GM18858 (cell line): ENCODE data around the gene WTAP.
A peak's percentile ranks its signal among the peaks of the same experiment; 100 is the strongest.
"Not testable (repeated sequence)": the region's sequence is repeated elsewhere in the genome, so short reads cannot be mapped to it uniquely, and the experiment has no call there.

Source experiments
- ATAC-seq: cut with Tn5 transposase; IDR thresholded peaks from one replicate; pipeline ENCODE4 v1.9.1; 2021; ENCODE audit not compliant: unreplicated experiment

Gene WTAP

GRCh38 chr6:159760602-159761057, 33.3 kb downstream of the WTAP start:
- no peak for ATAC-seq

DNA sequence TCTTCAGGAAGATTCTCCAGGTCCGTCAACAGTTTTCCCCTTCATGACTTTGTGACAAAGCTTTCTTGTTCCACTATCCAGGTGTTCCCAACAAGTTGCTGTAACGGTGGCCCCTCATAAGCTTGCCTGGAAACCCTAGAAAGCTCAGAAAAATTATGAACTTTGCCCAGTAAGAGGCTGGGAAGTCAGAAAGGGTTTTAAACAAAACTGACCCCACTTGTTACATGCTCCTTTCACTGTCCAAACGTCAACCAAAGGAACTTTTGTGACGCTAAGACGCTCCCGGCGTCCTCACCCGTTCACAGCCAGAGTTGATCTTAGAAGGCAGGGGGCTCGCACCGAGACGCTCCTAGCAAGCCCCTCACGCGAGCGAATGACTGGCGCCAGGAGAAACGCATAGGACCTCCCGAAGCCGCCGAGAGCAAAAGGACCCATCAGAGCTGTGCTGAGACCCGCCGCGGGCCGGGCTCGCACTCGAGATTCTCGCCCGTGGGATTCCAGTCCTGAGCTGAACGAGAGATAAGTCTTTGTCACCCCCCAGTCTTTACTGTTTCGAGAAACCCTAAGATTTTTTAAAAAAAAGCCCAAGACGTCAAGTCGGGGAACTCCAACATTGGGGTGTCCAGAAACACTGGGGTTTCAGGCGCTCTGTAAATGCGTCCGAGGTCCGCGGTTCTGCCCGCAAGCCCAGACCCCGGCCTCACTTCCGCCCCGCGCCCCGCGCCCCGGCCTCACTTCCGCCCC, 34.0 kb downstream of the WTAP start:
- ATAC-seq = peak; percentile 0

DNA sequence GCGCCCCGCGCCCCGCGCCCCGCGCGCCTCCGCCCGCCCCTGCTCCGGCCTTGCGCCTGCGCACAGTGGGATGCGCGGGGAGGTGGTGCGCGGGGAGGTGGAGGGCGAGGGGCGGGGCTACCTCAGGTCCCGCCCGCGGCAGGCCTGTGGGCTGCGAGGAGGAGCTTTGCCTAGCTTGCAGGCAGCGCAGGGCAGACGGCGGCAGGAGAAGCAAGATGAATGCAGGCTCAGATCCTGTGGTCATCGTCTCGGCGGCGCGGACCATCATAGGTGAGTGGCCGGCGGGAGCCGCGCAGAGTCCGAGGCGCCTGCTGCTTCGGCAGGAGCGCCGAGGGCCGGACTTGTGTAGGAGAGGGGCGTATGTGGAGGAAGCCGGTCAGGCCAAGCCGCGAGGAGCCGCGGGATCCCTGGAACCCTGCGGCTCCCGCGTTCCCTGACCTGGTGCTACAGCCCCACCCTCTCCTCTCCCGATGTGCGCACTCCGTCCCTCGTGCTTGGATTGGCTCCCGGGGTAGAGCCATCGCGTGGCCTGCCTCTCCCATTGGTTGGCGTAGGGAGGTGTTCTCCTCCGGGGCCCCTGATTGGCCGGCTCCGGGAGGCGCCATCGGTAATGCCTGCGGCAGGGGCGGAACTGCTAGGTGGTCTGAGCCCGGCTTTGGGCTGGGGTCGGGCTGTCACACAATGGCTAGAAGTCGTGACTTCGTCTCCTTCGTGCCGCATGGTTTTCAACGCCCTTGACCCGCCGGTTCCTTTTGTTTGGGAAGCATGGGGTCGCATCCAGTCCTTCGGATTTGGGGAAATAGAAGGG, 34.8 kb downstream of the WTAP start, which contains the start of gene ACAT2:
Gene ACAT2 (plus strand): TSS at position 173 of the 808 bp plus-strand sequence. CDS start 43 bp downstream, at position 216.
- ATAC-seq = peak; percentile 97

DNA sequence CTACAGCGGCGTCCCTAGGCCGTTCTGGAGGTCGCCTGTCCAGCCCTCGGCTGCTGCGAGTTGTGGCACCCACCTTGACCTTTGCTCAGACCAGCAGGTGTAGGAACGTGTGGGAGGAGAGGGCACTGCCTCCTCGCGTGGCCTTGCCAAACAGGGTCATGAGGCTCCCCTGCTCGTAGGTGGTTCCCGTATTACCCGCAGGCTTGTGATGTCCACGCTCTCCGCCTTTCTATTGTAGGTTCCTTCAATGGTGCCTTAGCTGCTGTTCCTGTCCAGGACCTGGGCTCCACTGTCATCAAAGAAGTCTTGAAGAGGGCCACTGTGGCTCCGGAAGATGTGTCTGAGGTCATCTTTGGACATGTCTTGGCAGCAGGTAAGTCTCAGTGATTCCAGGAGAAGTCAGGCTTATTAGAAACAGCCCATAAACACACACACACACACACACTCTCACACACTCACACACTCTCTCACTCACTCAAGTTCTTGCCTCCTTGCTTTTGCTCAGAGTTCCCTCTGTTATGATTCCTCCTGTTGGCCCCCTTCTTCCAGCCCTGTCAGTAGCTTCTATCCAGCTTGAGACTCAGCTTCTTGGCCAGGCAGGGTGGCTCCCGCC, 35.5 kb downstream of the WTAP start:
- no peak for ATAC-seq

DNA sequence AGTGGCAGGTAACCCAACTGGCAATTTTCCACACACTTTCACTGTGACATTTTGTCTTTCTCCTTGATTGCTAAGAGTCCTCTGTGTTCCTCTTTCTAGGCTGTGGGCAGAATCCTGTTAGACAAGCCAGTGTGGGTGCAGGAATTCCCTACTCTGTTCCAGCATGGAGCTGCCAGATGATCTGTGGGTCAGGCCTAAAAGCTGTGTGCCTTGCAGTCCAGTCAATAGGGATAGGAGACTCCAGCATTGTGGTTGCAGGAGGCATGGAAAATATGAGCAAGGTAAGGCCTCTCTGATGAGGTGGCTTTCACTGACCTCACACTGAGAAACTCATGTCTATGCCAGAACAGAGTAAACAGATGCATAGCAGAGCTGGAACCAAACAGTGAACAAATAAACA, 39.6 kb downstream of the WTAP start:
- no peak for ATAC-seq

- ATAC-seq = no peak
These were observed 42.2 kb downstream of the WTAP start for GRCh38 chr6:159769470-159769869.

GRCh38 chr6:159772196-159772595, 44.9 kb downstream of the WTAP start:
- no peak for ATAC-seq

GRCh38 chr6:159777240-159777904, 50.1 kb downstream of the WTAP start:
- ATAC-seq = no peak

DNA sequence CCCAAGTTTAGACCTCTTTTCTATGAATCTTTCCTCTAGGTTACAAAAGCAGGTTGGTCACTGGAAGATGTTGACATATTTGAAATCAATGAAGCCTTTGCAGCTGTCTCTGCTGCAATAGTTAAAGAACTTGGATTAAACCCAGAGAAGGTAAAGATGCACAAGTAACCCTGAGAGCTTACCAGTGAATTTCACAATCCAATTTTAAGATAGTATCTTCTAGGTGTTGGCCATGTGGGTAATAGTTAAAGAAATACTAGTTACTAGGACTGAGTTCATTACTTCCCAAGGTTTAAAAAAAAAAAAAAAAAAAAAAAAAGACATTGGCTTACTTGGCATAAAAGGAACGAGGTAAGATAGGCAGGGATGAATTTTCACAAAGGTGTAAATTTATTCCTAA, 50.8 kb downstream of the WTAP start:
- ATAC-seq = no peak

DNA sequence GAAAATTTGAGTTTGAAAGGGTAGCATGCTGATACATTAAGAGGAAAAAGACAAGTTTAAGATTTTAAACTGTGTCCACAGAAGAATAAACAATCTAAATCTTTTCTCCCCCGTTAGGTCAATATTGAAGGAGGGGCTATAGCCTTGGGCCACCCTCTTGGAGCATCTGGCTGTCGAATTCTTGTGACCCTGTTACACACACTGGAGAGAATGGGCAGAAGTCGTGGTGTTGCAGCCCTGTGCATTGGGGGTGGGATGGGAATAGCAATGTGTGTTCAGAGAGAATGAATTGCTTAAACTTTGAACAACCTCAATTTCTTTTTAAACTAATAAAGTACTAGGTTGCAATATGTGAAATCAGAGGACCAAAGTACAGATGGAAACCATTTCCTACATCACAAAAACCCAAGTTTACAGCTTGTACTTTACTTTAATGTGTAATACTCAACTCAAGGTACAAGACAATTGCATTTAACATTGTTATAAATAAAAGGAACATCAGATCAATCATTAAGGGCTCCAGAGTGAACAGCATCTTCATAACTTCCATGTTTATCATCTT, 51.3 kb downstream of the WTAP start:
- no peak for ATAC-seq

- ATAC-seq = no peak
These were observed 61.0 kb downstream of the WTAP start for GRCh38 chr6:159788276-159788675.

DNA sequence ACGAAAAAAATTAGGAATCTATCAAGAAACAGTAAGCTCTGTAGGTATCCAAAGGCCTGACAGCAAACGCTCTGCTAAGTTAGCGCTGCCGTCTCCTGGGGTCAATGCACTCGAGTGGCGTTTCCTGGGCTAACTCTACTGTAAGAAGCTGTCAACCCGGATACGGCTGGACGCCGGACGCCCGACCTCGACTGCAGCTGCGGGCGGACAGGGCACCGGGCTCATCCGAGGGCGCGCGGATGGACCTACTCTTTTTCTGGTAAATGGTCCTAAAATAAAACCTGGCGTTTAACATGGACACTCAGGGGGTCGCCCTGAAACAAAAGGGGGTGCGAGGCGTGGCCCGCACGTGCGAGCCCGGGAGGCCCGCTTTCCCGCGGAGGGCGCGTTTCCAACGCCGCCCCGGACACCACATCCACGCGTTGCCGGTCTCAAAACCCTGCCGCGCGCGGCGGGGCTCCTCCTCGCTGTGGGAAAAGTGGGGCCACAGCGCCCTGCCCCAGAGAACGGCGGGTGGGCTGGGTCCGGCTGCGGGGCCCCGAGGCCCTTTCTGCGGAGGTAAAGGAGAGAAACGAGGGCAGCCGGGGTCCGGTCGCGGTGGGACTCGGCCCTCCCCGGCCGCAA, 61.6 kb downstream of the WTAP start:
- ATAC-seq = no peak

- peak; percentile 58 for ATAC-seq
These were observed 62.3 kb downstream of the WTAP start, which contains the start of gene TCP1 for GRCh38 chr6:159789377-159790148. TCP1 (minus strand) TSS chr6:159789602; CDS start chr6:159789468, 134 bp downstream.

GRCh38 chr6:159790149-159790955, 63.0 kb downstream of the WTAP start, which contains the start of gene MRPL18:
MRPL18 (plus strand) TSS chr6:159790467; CDS start chr6:159790588, 121 bp downstream.
- ATAC-seq = peak; percentile 77

- no peak for ATAC-seq
These were observed 63.8 kb downstream of the WTAP start for GRCh38 chr6:159790956-159791598.

GRCh38 chr6:159794976-159795375, 67.7 kb downstream of the WTAP start:
- ATAC-seq = not testable (repeated sequence)

DNA sequence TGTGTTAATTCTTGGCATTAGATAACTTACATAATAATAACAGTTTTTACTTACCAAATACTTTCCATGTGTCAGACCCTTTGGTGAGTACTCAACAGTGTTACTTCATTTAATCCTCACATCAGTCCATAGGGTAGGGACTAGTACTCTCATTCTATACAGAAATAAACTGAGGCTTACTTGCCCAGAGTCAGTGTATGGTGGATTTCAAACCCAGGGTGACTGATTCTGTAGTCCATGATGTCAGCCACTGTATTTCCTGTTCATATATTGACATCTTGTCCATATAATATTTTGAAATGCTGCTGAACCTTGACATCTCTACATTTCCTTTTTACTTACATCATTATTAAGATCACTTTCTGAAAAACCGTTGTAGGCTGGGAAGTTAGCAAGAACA, 70.2 kb downstream of the WTAP start:
- ATAC-seq = no peak
